HG03432 (cell line): ENCODE measurements around the gene CDH7.

Experiments used
- ATAC-seq: cut with Tn5 transposase; IDR thresholded peaks from one replicate; pipeline ENCODE4 v1.9.1; 2021; ENCODE audit warnings: mild to moderate bottlenecking, moderate library complexity; ENCODE audit not compliant: unreplicated experiment

CDH7 gene

GRCh38 chr18:65750389-65751154, at the start of gene CDH7:
Gene CDH7 (plus strand): TSS chr18:65751012. CDS start chr18:65762843, 11,831 bp downstream.
- ATAC-seq = no peak

GRCh38 chr18:65704046-65704445, 46.8 kb upstream of the CDH7 start:
- no peak for ATAC-seq

- no peak for ATAC-seq
Observed at GRCh38 chr18:65706646-65707045, 44.2 kb upstream of the CDH7 start.

GRCh38 chr18:65711493-65711892, 39.3 kb upstream of the CDH7 start:
- ATAC-seq = no peak

GRCh38 chr18:65721619-65722018, 29.2 kb upstream of the CDH7 start:
- ATAC-seq = no peak

GRCh38 chr18:65725251-65726050, 25.4 kb upstream of the CDH7 start:
- ATAC-seq = no peak

GRCh38 chr18:65735155-65735554, 15.7 kb upstream of the CDH7 start:
- ATAC-seq = no peak

GRCh38 chr18:65737471-65737955, 13.3 kb upstream of the CDH7 start:
- no peak for ATAC-seq

GRCh38 chr18:65746936-65747335, 3.9 kb upstream of the CDH7 start:
- no peak for ATAC-seq

GRCh38 chr18:65748321-65748720, 2.5 kb upstream of the CDH7 start:
- no peak for ATAC-seq

GRCh38 chr18:65749841-65750240, 971 bp upstream of the CDH7 start:
- no peak for ATAC-seq

- ATAC-seq = no peak
Observed at GRCh38 chr18:65751155-65752085, 608 bp downstream of the CDH7 start.

GRCh38 chr18:65752625-65753325, 2.0 kb downstream of the CDH7 start:
- ATAC-seq = no peak

- peak; percentile 73 for ATAC-seq
Observed at GRCh38 chr18:65753520-65753919, 2.7 kb downstream of the CDH7 start.

- peak; percentile 57 for ATAC-seq
Observed at GRCh38 chr18:65754121-65754520, 3.3 kb downstream of the CDH7 start.

GRCh38 chr18:65755616-65756015, 4.8 kb downstream of the CDH7 start:
- no peak for ATAC-seq

GRCh38 chr18:65760457-65760856, 9.6 kb downstream of the CDH7 start:
- no peak for ATAC-seq

- ATAC-seq = no peak
Observed at GRCh38 chr18:65761636-65762295, 11.0 kb downstream of the CDH7 start.

- ATAC-seq = no peak
Observed at GRCh38 chr18:65762556-65762955, 11.7 kb downstream of the CDH7 start.

GRCh38 chr18:65767406-65767805, 16.6 kb downstream of the CDH7 start:
- ATAC-seq = no peak
